GM23338 (cell line): ENCODE data around the gene ADCY4. TPM values are rescaled to one million over a fixed set of nuclear protein-coding genes. Genes with fewer than 3 reads are reported as not detected.
"Not testable (repeated sequence)": the region's sequence is repeated elsewhere in the genome, so short reads cannot be mapped to it uniquely, and the experiment has no call there.

Experiments used
- ATAC-seq: fragments of 200-7000 bp; cut with Tn5 transposase; 3 replicates; pipeline ENCODE4 v1.9.1; 2020
- DNase-seq: peaks from one replicate; pipeline ENCODE4 v3.0.0-alpha.2; 2015; ENCODE audit warnings: low spot score
- H2AFZ ChIP-seq: fragments of 200-600 bp; sonication (generic); 2 replicates; pipeline ENCODE4 v1.8.0; 2016; ENCODE audit warnings: antibody characterized with exemption, mild to moderate bottlenecking, moderate library complexity
- H3F3A ChIP-seq: fragments of 200-600 bp; sonication (generic); replicated peaks from 2 replicates; pipeline ENCODE4 v1.8.0; 2017; ENCODE audit warnings: antibody characterized with exemption, mixed run types, low read depth
- H3K27ac ChIP-seq: fragments of 200-600 bp; sonication (generic); 2 replicates; pipeline ENCODE4 v1.6.1; 2016; ENCODE audit warnings: low read depth
- H3K27me3 ChIP-seq: fragments of 200-600 bp; sonication (generic); 2 replicates; pipeline ENCODE4 v1.8.0; 2016; ENCODE audit warnings: mild to moderate bottlenecking, mixed run types, moderate library complexity; ENCODE audit not compliant: insufficient read depth
- H3K36me3 ChIP-seq: fragments of 200-600 bp; sonication (generic); 2 replicates; pipeline ENCODE4 v1.8.0; 2016; ENCODE audit warnings: mild to moderate bottlenecking; ENCODE audit not compliant: insufficient read depth
- H3K4me1 ChIP-seq: fragments of 200-600 bp; sonication (generic); 2 replicates; pipeline ENCODE4 v1.8.0; 2016; ENCODE audit warnings: mild to moderate bottlenecking, moderate library complexity; ENCODE audit not compliant: insufficient read depth
- H3K4me2 ChIP-seq: fragments of 200-600 bp; sonication (generic); 2 replicates; pipeline ENCODE4 v1.7.1; 2017; ENCODE audit warnings: mixed run types
- H3K4me3 ChIP-seq: fragments of 200-600 bp; sonication (generic); 2 replicates; pipeline ENCODE4 v1.6.1; 2016; ENCODE audit warnings: mixed run types
- H3K79me2 ChIP-seq: fragments of 200-600 bp; sonication (generic); replicated peaks from 2 replicates; pipeline ENCODE4 v1.8.0; 2017; ENCODE audit warnings: mild to moderate bottlenecking; ENCODE audit not compliant: insufficient read depth
- H3K9me2 ChIP-seq: fragments of 200-600 bp; sonication (generic); 2 replicates; pipeline ENCODE4 v1.8.0; 2017; ENCODE audit not compliant: insufficient read depth
- H4K20me1 ChIP-seq: fragments of 200-600 bp; sonication (generic); replicated peaks from 2 replicates; pipeline ENCODE4 v1.8.0; 2017; ENCODE audit warnings: mild to moderate bottlenecking; ENCODE audit not compliant: insufficient read depth
- H3K27ac Mint-ChIP-seq: 2 replicates; pipeline ENCODE4 v1.8.0; 2020; ENCODE audit warnings: inconsistent platforms, mild to moderate bottlenecking, moderate library complexity, mixed read lengths
- H3K27me3 Mint-ChIP-seq: 3 replicates; pipeline ENCODE4 v1.8.0; 2022; ENCODE audit warnings: low read depth, mild to moderate bottlenecking, moderate library complexity, mixed read lengths, inconsistent platforms; ENCODE audit not compliant: insufficient read depth, poor library complexity
- H3K36me3 Mint-ChIP-seq: 3 replicates; pipeline ENCODE4 v1.8.0; 2021; ENCODE audit warnings: low read depth, mild to moderate bottlenecking, inconsistent platforms, moderate library complexity, mixed read lengths
- H3K4me1 Mint-ChIP-seq: 3 replicates; pipeline ENCODE4 v1.8.0; 2020; ENCODE audit warnings: mild to moderate bottlenecking, inconsistent platforms, mixed read lengths
- H3K4me3 Mint-ChIP-seq: 3 replicates; pipeline ENCODE4 v1.8.0; 2021; ENCODE audit warnings: moderate library complexity, mild to moderate bottlenecking, inconsistent platforms, mixed read lengths
- H3K9me3 Mint-ChIP-seq: 3 replicates; pipeline ENCODE4 v1.8.0; 2020; ENCODE audit warnings: moderate library complexity, mild to moderate bottlenecking, inconsistent platforms, mixed read lengths
- CREB1 ChIP-seq: fragments of 250-450 bp; sonication (Bioruptor Pico); IDR thresholded peaks from 2 replicates; pipeline ENCODE4 v1.5.0; 2020; ENCODE audit warnings: low read depth, mild to moderate bottlenecking, moderate library complexity
- CTCF ChIP-seq, 2 experiments: fragments of 200-600 bp in 1 of 2; sonication (generic) in 1 of 2; conservative IDR thresholded peaks; 2 replicates each; pipeline versions ENCODE4 v1.5.1 to v1.6.1; 2016 to 2017; ENCODE audit warnings: antibody characterized with exemption in 2 of 2, low read depth in 2 of 2, mild to moderate bottlenecking in 2 of 2, moderate library complexity in 1 of 2
- ETS1 ChIP-seq: IDR thresholded peaks from 2 replicates; pipeline ENCODE4 v1.6.1; 2016; ENCODE audit warnings: antibody characterized with exemption
- EZH2 ChIP-seq: fragments of 200-600 bp; sonication (generic); IDR thresholded peaks from one replicate; pipeline ENCODE4 v1.8.0; 2017; ENCODE audit warnings: antibody characterized with exemption, mild to moderate bottlenecking, low read depth; ENCODE audit not compliant: unreplicated experiment
- EZH2phosphoT487 ChIP-seq: fragments of 200-600 bp; sonication (generic); IDR thresholded peaks from one replicate; pipeline ENCODE4 v1.8.1; 2018; ENCODE audit warnings: antibody characterized with exemption; ENCODE audit not compliant: unreplicated experiment
- JUNB ChIP-seq: IDR thresholded peaks from one replicate; pipeline ENCODE4 v1.6.1; 2016; ENCODE audit warnings: antibody characterized with exemption; ENCODE audit not compliant: unreplicated experiment
- NANOG ChIP-seq: IDR thresholded peaks from 2 replicates; pipeline ENCODE4 v1.6.1; 2016; ENCODE audit warnings: antibody characterized with exemption, borderline replicate concordance
- POLR2AphosphoS5 ChIP-seq: IDR thresholded peaks from 2 replicates; pipeline ENCODE4 v1.6.1; 2016; ENCODE audit warnings: antibody characterized with exemption, low read depth
- STAT1 ChIP-seq: IDR thresholded peaks from one replicate; pipeline ENCODE4 v1.6.1; 2016; ENCODE audit warnings: antibody characterized with exemption; ENCODE audit not compliant: unreplicated experiment
- ZNF114 ChIP-seq: fragments of 250-450 bp; sonication (Bioruptor Pico); IDR thresholded peaks from 2 replicates; pipeline ENCODE4 v1.5.0; 2020; ENCODE audit warnings: mild to moderate bottlenecking, moderate library complexity
- ZNF331 ChIP-seq: fragments of 250-450 bp; sonication (Bioruptor Pico); IDR thresholded peaks from 2 replicates; pipeline ENCODE4 v1.5.0; 2020; ENCODE audit warnings: low read depth, mild to moderate bottlenecking, moderate library complexity
- ZNF462 ChIP-seq: fragments of 250-450 bp; sonication (Bioruptor Pico); IDR thresholded peaks from 2 replicates; pipeline ENCODE4 v1.5.0; 2020; ENCODE audit warnings: mild to moderate bottlenecking, moderate library complexity
- polyA plus RNA-seq: library from polyadenylated mRNA; unstranded; fragments of >200 nt; fragmentation: Nextera tagmentation; extraction: Ambion mirVana; gene quantifications from 2 replicates; pipeline ENCODE4 v1.2.1, GENCODE V29; 2016
- total RNA-seq: library from RNA; depleted of rRNA; stranded (reverse); fragments of >200 nt; shearing (Covaris generic); gene quantifications from 2 replicates; pipeline ENCODE4 v1.2.3, GENCODE V29; 2014

Gene ADCY4
- total and polyA plus RNA-seq, 2 experiments from 2014 or later: 0.10 to 0.40 TPM

- not testable (repeated sequence) for H3K27me3 ChIP-seq, H3K4me3 ChIP-seq, H2AFZ ChIP-seq, H3F3A ChIP-seq, H3K9me2 ChIP-seq, DNase-seq, H3K27ac ChIP-seq, ATAC-seq, H3K27ac Mint-ChIP-seq, H4K20me1 ChIP-seq, H3K9me3 Mint-ChIP-seq, H3K79me2 ChIP-seq, H3K4me2 ChIP-seq, H3K4me3 Mint-ChIP-seq, H3K36me3 ChIP-seq
- H3K4me1 ChIP-seq: peaks cover 17% of the 10 kb centered on the region
- Mint-ChIP-seq H3K4me1 (peaks cover 22% of the 10 kb centered on the region), H3K36me3 (peaks cover 14% of the 10 kb centered on the region), H3K27me3 (peaks cover 24% of the 10 kb centered on the region)
Observed at GRCh38 chr14:24371605-24372004, 36.7 kb upstream of the ADCY4 start.

GRCh38 chr14:24370748-24371147 is 35.9 kb upstream of the ADCY4 start:
- Histone ChIP-seq H2AFZ (no peak overlapping the region), H3K79me2 (no peaks in the 10 kb centered on the region), H3K4me3 (no peak overlapping the region), H3K4me2 (no peak overlapping the region), H3F3A (0 out of 2 replicates have a peak, but pooled peaks cover 4% of the 10 kb centered on the region), H3K27ac (no peak overlapping the region), H4K20me1 (no peaks in the 10 kb centered on the region), H3K9me2 (peaks cover 4% of the 10 kb centered on the region; the same call in 1 of the 2 replicates), H3K36me3 (no peaks in the 10 kb centered on the region), H3K4me1 (peaks cover 16% of the 10 kb centered on the region; the same call in 1 of the 2 replicates), H3K27me3 (peaks cover 5% of the 10 kb centered on the region; the same call in 1 of the 2 replicates)
- Mint-ChIP-seq H3K36me3 (peaks cover 14% of the 10 kb centered on the region), H3K27me3 (peaks cover 21% of the 10 kb centered on the region), H3K4me1 (peaks cover 20% of the 10 kb centered on the region), H3K27ac (no peak overlapping the region), H3K4me3 (no peak overlapping the region), H3K9me3 (no peaks in the 10 kb centered on the region; the same call in 2 of the 3 replicates)
- DNase-seq (no peak), ATAC-seq (no peak)
- no peak for TF ChIP-seq EZH2
- no peak for TF ChIP-seq ZNF114 (CRISPR knock-in tag)
- no peak for TF ChIP-seq ZNF462 (CRISPR knock-in tag)
- no peak for TF ChIP-seq ETS1
- TF ChIP-seq JUNB: no peak
- TF ChIP-seq CREB1 (CRISPR knock-in tag): no peak
- TF ChIP-seq POLR2AphosphoS5: no peak
- no peak for TF ChIP-seq ZNF331 (CRISPR knock-in tag)
- TF ChIP-seq STAT1: no peak
- TF ChIP-seq CTCF (conservative IDR thresholded peaks at IDR 0.05; ENCODE audit: low read depth in 2 of 2): no peak
- no peak for TF ChIP-seq NANOG
- TF ChIP-seq EZH2phosphoT487: no peak
